Activated CD4-positive, alpha-beta T cell treated with anti-CD3 and anti-CD28 coated beads, Interleukin-2, amount 10 ng/mL, durations not matched to agents 7 days and 5 days (primary cell): ENCODE measurements around the gene AHCYL2. TPM values are rescaled to one million over a fixed set of nuclear protein-coding genes. Genes with fewer than 3 reads are reported as not detected.
A peak's percentile ranks its signal among the peaks of the same experiment; 100 is the strongest.

Experiments
- CTCF ChIA-PET: fragments of 350-600 bp; sonication (Branson Sonifier 250); formaldehyde crosslinking; loops from one replicate; lab custom pipeline; 2021; ENCODE audit warnings: antibody characterized with exemption; lab: Charles Lee
- POLR2A ChIA-PET: fragments of 350-600 bp; sonication (Branson Sonifier 250); formaldehyde crosslinking; loops from one replicate; lab custom pipeline; 2021; ENCODE audit warnings: antibody characterized with exemption; lab: Charles Lee
- DNase-seq: peaks from one replicate; pipeline ENCODE4 v3.0.0-alpha.2; 2020
- H3K27ac Mint-ChIP-seq: one replicate; pipeline ENCODE4 v1.8.0; 2021; ENCODE audit warnings: mild to moderate bottlenecking, moderate library complexity, mixed read lengths
- H3K27me3 Mint-ChIP-seq: one replicate; pipeline ENCODE4 v1.8.0; 2021; ENCODE audit warnings: mixed read lengths
- H3K36me3 Mint-ChIP-seq: one replicate; pipeline ENCODE4 v1.8.0; 2021; ENCODE audit warnings: low read depth, mixed read lengths
- H3K4me1 Mint-ChIP-seq: one replicate; pipeline ENCODE4 v1.8.0; 2021; ENCODE audit warnings: mixed read lengths
- H3K4me3 Mint-ChIP-seq: one replicate; pipeline ENCODE4 v1.8.0; 2021; ENCODE audit warnings: mild to moderate bottlenecking, moderate library complexity, mixed read lengths
- H3K9me3 Mint-ChIP-seq: one replicate; pipeline ENCODE4 v1.8.0; 2021; ENCODE audit warnings: mixed read lengths
- total RNA-seq, 2 experiments: library from RNA; stranded (reverse); gene quantifications; one replicate each; pipeline ENCODE4 v1.2.3, GENCODE V29; 2021

AHCYL2 gene
- total RNA-seq, 2 experiments from 2014 or later, result 9.7 to 11.4 TPM

- peaks cover 5% of the 10 kb centered on the region for H3K27me3 Mint-ChIP-seq
- no peak overlapping the region for H3K4me3 Mint-ChIP-seq
- H3K36me3 Mint-ChIP-seq, result no peaks in the 10 kb centered on the region
- POLR2A ChIA-PET, result no interaction called here
- no peaks in the 10 kb centered on the region for H3K4me1 Mint-ChIP-seq
- CTCF ChIA-PET, result no interaction called here
- no peaks in the 10 kb centered on the region for H3K9me3 Mint-ChIP-seq
- no peak for DNase-seq
- H3K27ac Mint-ChIP-seq, result no peak overlapping the region
Measured at GRCh38 chr7:129197771-129198170, 27.1 kb upstream of the AHCYL2 start.

- no peaks in the 10 kb centered on the region for H3K9me3 Mint-ChIP-seq
- H3K27ac Mint-ChIP-seq, result no peak overlapping the region
- ChIA-PET CTCF (interaction anchor here (1.3 kb wide), 1 partner anchor 15 kb away, joined by 3 read pairs; no protein-coding TSS in a partner anchor), POLR2A (no interaction called here)
- no peak for DNase-seq
- H3K36me3 Mint-ChIP-seq, result no peaks in the 10 kb centered on the region
- H3K4me1 Mint-ChIP-seq, result no peaks in the 10 kb centered on the region
- peaks cover 5% of the 10 kb centered on the region for H3K27me3 Mint-ChIP-seq
- no peak overlapping the region for H3K4me3 Mint-ChIP-seq
Measured at GRCh38 chr7:129199406-129199805, 25.4 kb upstream of the AHCYL2 start.

GRCh38 chr7:129202058-129202777 is 22.6 kb upstream of the AHCYL2 start:
- Mint-ChIP-seq H3K36me3 (no peaks in the 10 kb centered on the region), H3K27me3 (peaks cover 5% of the 10 kb centered on the region), H3K4me1 (no peaks in the 10 kb centered on the region), H3K9me3 (no peaks in the 10 kb centered on the region), H3K4me3 (no peak overlapping the region), H3K27ac (no peak overlapping the region)
- ChIA-PET POLR2A (no interaction called here), CTCF (no interaction called here)
- no peak for DNase-seq

- CTCF ChIA-PET, result interaction anchor here (1.2 to 1.3 kb wide), 2 partner anchors 11 to 362 kb away, joined by 3 read pairs; no protein-coding TSS in a partner anchor
- no peaks in the 10 kb centered on the region for H3K36me3 Mint-ChIP-seq
- no peaks in the 10 kb centered on the region for H3K4me1 Mint-ChIP-seq
- peaks cover 4% of the 10 kb centered on the region for H3K27me3 Mint-ChIP-seq
- H3K4me3 Mint-ChIP-seq, result no peak overlapping the region
- POLR2A ChIA-PET, result no interaction called here
- DNase-seq, result no peak
- H3K27ac Mint-ChIP-seq, result no peak overlapping the region
- H3K9me3 Mint-ChIP-seq, result no peaks in the 10 kb centered on the region
Measured at GRCh38 chr7:129203050-129203741, 21.6 kb upstream of the AHCYL2 start.

- ChIA-PET POLR2A (no interaction called here), CTCF (interaction anchor here (1.1 to 1.2 kb wide), 2 partner anchors 15 to 41 kb away, joined by 3 read pairs; no protein-coding TSS in a partner anchor)
- DNase-seq, result no peak
Measured at GRCh38 chr7:129205126-129205818, 19.6 kb upstream of the AHCYL2 start.

GRCh38 chr7:129205987-129206785 is 18.6 kb upstream of the AHCYL2 start:
- Mint-ChIP-seq H3K9me3 (no peaks in the 10 kb centered on the region), H3K27me3 (no peaks in the 10 kb centered on the region), H3K4me1 (no peaks in the 10 kb centered on the region), H3K36me3 (no peaks in the 10 kb centered on the region), H3K4me3 (no peak overlapping the region), H3K27ac (no peak overlapping the region)
- DNase-seq, result no peak
- ChIA-PET POLR2A (no interaction called here), CTCF (interaction anchor here (1.2 to 1.7 kb wide), 2 partner anchors 12 to 42 kb away, joined by 3 to 10 read pairs; no protein-coding TSS in a partner anchor)

More at GRCh38 chr7:129205126-129205818, 19.6 kb upstream of the AHCYL2 start:
- Mint-ChIP-seq H3K36me3 (no peaks in the 10 kb centered on the region), H3K27me3 (no peaks in the 10 kb centered on the region), H3K9me3 (no peaks in the 10 kb centered on the region), H3K4me1 (no peaks in the 10 kb centered on the region), H3K27ac (no peak overlapping the region), H3K4me3 (no peak overlapping the region)

GRCh38 chr7:129208667-129209066 is 16.2 kb upstream of the AHCYL2 start:
- Mint-ChIP-seq H3K36me3 (no peaks in the 10 kb centered on the region), H3K4me1 (no peaks in the 10 kb centered on the region), H3K4me3 (no peak overlapping the region), H3K9me3 (no peaks in the 10 kb centered on the region), H3K27me3 (no peaks in the 10 kb centered on the region), H3K27ac (no peak overlapping the region)
- DNase-seq, result no peak
- CTCF ChIA-PET, result interaction anchor here (0.6 to 1.7 kb wide), 2 partner anchors 10 to 45 kb away, joined by 3 to 5 read pairs; no protein-coding TSS in a partner anchor
- POLR2A ChIA-PET, result no interaction called here

- ChIA-PET POLR2A (no interaction called here), CTCF (interaction anchor here (0.6 to 1.7 kb wide), 5 partner anchors 9 to 154 kb away, joined by 3 to 5 read pairs (median 3); no protein-coding TSS in a partner anchor)
- Mint-ChIP-seq H3K27me3 (no peaks in the 10 kb centered on the region), H3K27ac (no peak overlapping the region), H3K36me3 (no peaks in the 10 kb centered on the region), H3K4me1 (no peaks in the 10 kb centered on the region), H3K4me3 (no peak overlapping the region), H3K9me3 (no peaks in the 10 kb centered on the region)
- DNase-seq, result no peak
Measured at GRCh38 chr7:129209067-129209926, 15.5 kb upstream of the AHCYL2 start.

DNA sequence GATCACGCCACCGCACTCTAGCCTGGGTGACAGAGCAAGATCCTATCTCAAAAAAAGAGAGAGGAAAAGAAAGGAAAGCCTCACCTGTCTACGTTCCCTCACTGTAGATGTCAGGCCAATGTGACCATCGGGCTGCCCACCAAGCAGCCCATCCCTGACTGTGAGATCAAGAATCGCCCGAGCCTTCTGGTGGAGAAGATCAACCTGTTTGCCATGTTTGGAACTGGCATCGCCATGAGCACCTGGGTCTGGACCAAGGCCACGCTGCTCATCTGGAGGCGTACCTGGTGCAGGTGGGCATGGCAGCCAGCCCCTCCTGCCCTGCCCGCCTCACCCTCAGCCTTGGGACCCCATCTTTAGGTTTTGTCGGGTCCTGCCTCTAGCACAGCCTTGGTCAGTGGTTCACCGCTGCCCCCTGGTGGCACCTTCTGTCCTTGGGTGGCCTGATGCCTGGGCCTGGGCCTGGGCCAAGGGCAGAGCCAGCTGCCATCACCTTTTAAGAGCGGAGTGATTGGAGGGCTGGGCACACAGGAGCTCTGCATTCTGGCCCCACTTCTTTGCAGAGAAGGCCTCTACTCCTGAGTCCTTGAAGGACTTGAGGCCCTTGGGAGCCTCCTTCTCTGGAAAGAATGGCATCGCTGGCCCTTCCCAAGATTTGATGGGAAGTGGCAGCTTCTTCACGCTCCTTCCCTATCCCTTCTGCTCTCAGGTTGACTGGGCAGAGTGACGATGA is 14.4 kb upstream of the AHCYL2 start:
- peak; percentile 69 for DNase-seq
- no peak overlapping the region for H3K27ac Mint-ChIP-seq
- no peaks in the 10 kb centered on the region for H3K9me3 Mint-ChIP-seq
- no peaks in the 10 kb centered on the region for H3K27me3 Mint-ChIP-seq
- H3K4me1 Mint-ChIP-seq, result no peaks in the 10 kb centered on the region
- POLR2A ChIA-PET, result no interaction called here
- CTCF ChIA-PET, result interaction anchor here (0.9 to 1.5 kb wide), 8 partner anchors 8 to 155 kb away, joined by 3 to 5 read pairs (median 4); partner anchors contain the start of gene AHCYL2
- no peaks in the 10 kb centered on the region for H3K36me3 Mint-ChIP-seq
- no peak overlapping the region for H3K4me3 Mint-ChIP-seq

- no peak overlapping the region for H3K4me3 Mint-ChIP-seq
- no peaks in the 10 kb centered on the region for H3K9me3 Mint-ChIP-seq
- H3K4me1 Mint-ChIP-seq, result no peaks in the 10 kb centered on the region
- ChIA-PET POLR2A (no interaction called here), CTCF (interaction anchor here (0.9 to 1.5 kb wide), 5 partner anchors 14 to 87 kb away, joined by 3 to 5 read pairs (median 4); partner anchors contain the start of gene AHCYL2)
- H3K36me3 Mint-ChIP-seq, result no peaks in the 10 kb centered on the region
- no peak overlapping the region for H3K27ac Mint-ChIP-seq
- no peak for DNase-seq
- no peaks in the 10 kb centered on the region for H3K27me3 Mint-ChIP-seq
Measured at GRCh38 chr7:129210989-129211312, 13.9 kb upstream of the AHCYL2 start.

- ChIA-PET CTCF (no interaction called here), POLR2A (no interaction called here)
- DNase-seq, result no peak
- Mint-ChIP-seq H3K36me3 (no peaks in the 10 kb centered on the region), H3K4me1 (no peaks in the 10 kb centered on the region), H3K27me3 (no peaks in the 10 kb centered on the region), H3K4me3 (no peak overlapping the region), H3K9me3 (no peaks in the 10 kb centered on the region), H3K27ac (no peak overlapping the region)
Measured at GRCh38 chr7:129212126-129212525, 12.7 kb upstream of the AHCYL2 start.
